HG03469 (cell line): Measurements from ENCODE around the gene ARMC5.
A peak's percentile ranks its signal among the peaks of the same experiment; 100 is the strongest.
"Not testable (repeated sequence)": the region's sequence is repeated elsewhere in the genome, so short reads cannot be mapped to it uniquely, and the experiment has no call there.

Source experiments
- ATAC-seq: cut with Tn5 transposase; IDR thresholded peaks from one replicate; pipeline ENCODE4 v1.9.1; 2021; ENCODE audit warnings: mild to moderate bottlenecking, moderate library complexity, moderate number of reproducible peaks; ENCODE audit not compliant: unreplicated experiment

The ARMC5 gene

DNA sequence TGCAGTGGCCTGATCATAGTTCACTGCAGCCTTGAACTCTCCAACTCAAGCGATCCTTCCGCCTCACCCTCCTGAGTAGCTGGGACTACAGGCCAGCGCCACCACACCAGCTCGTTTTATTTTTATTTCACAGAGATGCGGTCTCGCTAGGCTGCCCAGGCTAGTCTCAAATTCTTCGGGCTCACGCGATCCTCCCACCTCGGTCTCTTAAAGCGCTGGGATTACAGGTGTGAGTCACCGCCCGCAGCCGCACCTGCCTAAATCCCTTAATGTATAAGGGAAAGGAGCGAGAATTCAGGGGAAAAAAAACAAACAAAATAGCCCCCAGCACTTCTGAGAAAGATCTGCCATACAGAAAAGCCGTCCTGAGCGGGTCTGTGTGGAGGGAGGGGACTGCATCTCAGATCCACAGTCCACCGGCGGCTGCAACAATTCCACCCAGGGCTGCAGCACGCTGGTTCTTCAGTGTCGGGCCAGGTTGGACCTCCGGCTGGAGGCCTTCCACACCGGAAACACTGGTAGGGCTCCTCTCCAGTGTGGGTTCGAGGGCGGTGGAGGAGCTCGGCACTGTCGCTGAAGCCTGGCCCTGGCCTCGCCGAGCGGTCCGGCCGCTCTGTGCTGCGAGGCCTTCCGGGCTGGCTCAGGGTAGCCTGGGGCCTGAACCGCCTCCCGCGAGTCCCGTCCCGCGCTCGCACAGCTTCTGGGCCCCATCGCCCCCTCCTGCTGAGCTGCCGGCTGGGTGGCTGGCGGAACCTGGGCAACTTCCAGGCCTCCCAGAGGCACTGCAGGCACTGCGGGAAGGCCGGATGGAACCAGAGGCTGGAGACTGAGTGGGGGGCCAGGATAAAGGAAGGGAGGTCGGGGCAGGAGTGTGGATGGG is 23.7 kb upstream of the ARMC5 start:
- no peak for ATAC-seq

DNA sequence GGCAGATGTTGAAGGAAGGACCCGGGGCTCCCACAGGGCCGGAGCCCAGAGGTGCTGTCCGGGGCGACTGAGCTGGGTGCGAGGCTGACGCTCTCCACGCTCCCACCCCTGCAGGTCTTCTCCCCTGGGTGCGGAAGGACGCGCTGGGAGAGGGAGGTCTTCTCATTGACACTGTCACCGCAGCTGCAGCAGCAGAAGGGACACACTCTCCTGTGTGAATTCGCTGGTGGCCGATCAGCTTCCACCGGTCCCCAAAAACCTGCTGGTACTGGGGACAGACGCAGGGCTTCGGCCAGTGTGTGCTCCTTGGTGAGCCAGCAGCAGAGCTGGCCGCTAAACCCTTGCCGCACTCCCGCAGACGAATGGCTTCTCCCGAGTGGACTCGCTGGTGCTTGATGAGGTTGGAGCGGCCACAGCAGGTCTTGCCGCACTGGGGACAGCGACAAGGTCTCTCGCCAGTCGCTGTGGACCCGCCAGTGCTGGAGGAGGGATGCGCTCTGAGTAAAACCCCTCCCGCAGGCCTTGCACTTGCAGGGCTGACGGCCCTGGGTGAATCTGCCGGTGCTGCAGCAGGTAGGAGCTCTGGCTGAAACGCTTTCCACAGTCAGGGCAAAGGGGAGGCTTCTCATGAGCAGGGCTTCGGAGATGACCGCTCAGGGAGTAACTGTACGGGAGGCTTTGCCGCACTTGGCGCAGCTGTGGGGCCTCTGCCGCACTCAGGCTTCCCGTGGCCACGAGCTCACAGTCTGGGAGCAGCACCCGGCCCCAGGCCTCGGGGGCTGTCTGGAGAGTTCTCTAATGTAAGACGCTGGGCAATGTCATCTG is 22.9 kb upstream of the ARMC5 start:
- no peak for ATAC-seq

DNA sequence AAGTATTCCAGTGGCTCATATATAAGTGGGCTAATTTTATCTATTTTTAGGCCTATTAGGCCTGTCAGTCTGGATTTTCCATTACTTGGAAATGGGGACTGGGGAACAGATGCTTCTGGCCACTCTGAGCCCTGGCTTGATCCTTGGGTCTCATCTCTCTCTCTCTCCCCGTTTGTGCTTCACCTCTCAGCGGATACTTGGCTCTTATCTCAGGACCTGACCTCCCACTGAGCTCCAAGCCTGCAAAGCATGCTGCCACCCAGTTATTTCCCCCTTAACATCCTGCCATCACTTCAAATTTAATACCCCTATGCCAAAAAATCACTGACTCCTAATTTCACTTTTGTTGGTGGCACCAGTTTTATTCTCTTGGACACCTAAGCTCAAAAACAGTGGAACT is 20.9 kb upstream of the ARMC5 start:
- ATAC-seq = no peak

DNA sequence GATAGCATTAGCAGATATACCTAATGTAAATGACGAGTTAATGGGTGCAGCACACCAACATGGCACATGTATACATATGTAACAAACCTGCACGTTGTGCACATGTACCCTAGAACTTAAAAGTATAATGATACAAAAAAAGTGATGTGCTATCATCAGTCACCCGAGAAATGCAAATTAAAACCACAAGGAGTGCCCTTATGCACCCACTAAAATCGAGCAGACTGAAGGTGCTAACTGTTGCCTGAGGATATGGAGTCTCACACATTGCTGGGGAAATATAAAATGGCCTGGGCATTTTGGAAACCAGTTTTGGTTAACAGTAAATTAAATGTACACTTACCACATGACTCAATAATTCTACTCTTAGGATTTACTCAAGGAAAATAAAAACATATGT is 20.3 kb upstream of the ARMC5 start:
- ATAC-seq = not testable (repeated sequence)

DNA sequence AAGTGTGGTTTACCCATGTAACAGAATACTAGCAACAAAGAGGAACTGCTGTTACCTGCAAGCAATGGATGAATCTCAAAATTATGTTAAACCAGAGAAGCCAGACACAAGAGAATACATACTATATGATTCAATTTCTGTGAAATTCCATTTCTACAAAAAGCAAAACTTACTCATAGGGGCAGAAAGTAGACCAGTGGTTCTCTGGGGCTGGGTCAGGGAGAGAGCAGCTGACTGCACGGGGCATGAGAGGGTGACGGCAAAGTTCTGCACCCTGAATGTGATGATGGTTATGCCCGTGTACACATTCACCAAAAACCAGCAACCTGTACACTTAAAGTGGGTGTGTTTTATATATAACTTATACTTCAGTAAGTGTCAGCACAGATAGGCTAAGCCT is 19.8 kb upstream of the ARMC5 start:
- ATAC-seq = no peak

DNA sequence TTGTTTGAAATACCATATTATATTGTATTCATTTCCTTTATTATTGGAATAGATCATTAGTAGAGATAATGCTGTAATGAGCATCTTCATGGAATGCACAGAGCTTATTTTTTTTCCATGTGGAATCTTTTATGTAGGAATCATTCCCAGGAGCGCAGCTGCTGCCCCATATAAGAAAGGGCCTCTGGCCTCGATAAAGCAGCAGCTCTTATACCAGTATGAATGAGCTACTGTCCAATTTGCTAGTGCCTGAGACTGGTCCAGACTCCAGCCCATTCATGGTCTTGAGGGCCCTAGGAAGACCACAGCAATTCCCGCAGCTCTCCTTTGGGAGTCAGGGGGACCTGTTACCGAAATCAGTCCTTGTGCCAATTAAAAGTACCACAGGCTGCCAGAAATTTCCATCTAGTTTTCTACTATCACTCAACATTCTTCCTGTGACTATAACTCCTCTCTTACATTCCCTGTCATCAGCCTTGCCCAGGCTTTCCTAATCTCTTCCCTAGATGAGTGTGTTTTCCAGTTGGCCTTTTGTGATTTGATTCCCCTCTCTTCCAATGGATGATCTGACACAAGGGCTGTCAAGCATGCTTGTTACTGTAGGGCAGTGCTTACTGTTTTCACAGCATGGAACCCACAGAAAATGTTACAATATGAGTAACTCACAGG is 18.7 kb upstream of the ARMC5 start:
- no peak for ATAC-seq

DNA sequence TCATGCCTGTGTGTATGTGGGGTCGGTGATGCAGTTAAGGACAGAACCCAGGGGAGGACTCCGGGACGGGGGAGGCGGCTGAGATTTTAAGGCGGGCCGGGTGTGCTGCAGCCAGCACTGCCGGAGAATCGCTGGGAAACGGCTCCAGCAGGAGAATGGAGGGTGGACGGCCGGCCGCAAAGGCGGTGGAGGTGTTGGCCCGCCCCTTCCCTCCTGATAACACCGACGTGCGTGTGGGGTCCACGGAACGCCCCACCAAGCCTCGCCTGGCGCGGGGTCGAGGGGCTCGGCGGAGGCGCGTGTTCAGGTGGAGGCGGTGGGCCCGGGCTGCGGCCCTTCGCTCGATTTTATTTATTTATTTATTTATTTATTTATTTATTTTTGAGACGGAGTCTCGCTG is 17.3 kb upstream of the ARMC5 start:
- no peak for ATAC-seq

DNA sequence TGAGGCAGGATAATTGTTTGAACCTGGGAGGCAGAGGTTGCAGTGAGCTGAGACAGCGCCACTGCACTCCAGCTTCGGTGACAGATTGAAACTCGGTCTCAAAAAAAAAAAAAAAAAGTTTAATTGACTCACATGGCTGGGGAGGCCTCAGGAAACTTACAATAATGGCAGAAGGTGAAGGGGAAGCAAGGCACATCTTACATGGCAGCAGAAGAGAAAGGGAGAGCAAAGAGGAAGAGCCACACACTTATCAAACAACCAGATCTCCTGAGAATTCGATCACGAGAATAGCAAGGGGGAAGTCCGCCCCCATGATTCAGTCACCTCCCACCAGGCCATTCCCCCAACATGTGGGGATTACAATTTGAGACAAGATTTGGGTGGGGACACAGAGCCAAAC is 13.4 kb upstream of the ARMC5 start:
- not testable (repeated sequence) for ATAC-seq

DNA sequence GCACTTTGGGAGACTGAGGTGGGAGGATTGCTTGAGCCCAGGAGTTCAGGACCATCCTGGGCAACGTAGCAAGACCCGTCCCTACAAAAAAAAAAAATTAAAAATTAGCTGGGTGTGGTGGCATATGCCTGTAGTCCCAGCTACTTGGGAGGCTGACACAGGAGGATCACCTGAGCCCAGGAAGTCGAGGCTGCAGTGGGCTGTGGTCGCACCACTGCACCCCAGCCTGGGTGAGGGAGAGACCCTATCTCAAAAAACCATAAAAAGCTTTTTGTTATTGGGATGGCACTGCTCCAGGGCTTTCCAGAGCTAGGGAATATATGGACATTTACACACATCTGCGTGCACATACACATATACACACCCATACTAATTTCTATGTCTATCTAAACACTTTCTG is 8.1 kb upstream of the ARMC5 start:
- no peak for ATAC-seq

DNA sequence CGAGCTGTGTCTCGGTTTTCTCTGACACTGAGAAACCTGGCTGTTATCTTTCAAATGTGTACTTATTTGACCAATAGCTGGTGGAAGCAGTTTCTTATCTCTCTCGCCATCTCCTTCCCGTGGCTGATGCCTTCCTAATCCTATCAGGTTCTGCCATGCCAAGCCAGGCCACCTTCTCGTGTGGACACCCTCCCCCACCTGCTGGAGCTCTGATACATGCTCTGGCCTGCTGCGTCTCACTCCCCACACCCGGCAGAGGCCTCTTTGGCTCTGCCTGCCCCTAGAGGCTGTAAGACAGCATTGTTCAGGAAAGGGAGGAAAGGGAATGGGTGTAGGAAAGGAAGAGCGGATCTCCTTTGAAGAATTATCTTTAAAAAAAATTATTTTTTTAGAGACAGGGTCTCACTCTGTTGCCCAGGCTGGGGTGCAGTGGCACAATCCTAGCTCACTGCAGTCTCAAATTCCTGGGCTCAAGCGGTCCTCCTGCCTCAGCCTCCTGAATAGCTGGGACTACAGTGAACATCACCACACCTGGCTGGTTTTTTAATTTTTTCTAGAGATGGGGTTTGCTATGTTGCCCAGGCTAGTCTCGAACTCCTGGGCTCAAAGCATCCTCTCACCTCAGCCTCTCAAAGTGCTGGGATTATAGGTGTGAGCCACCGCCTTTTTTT is 7.5 kb upstream of the ARMC5 start:
- ATAC-seq = no peak

DNA sequence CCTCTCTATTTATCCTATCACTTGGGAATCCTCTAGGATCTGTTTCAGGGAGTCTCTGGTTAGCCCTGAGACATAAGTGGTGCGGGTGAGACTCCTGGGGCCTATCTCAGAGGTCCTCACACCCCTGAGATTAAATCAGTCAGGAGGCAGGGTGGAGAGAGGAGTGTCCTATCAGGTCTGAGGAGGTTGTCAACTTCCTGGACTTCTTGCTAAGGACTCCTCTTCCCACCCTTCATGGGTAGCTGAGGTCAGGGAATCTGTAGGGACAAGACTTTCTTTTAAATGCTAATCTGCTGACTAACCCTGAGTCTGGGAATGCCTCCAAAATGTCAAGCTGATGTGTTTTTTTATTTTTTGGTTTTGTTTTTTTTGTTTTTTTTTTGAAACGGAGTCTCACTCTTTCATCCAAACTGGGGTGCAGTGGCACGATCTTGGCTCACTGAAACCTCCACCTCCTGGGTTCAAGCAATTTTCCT is 6.6 kb upstream of the ARMC5 start:
- no peak for ATAC-seq

DNA sequence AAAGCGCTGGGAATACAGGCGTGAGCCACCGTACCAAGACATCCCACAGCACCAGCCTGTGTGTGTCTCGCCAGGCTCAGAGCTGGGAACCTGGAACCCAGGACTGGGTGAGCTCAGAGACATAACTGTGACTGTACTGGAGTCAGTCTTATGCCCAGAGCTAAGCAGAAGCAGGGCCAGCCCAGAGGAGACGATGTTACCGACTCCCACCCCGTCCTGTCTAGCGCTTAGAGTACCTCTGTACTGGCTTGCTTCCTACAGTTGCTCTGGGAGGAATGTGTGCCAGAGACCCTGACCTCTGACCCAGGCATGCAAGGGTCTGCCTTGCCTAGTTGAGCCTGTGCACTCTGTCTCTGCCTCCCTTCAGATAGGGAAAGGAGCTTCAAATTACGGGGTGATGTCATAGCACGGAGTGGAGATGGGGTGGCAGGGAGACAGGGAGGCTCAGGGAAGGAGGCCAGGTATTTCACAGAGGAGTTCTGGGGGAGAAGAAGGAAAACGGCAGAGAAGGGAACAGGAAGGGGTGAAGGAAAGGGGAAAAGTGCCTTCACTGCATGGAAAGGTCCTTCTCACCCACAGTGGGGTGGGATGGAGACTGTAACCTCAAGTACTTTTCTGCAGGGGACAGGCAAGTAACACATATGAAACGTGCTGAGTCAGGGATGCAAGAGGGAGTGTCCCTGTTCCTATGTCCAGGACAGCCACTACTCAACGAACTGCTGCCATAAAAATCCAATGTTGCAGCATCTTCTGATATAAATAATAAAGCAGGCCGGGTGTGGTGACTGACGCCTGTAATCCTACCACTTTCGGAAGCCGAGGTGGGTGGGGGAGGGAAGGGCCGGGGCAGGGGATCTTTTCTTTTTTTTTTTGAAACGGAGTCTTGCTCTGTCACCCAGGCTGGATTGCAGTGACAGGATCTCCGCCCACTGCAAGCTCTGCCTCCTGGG is 5.8 kb upstream of the ARMC5 start:
- ATAC-seq = no peak

DNA sequence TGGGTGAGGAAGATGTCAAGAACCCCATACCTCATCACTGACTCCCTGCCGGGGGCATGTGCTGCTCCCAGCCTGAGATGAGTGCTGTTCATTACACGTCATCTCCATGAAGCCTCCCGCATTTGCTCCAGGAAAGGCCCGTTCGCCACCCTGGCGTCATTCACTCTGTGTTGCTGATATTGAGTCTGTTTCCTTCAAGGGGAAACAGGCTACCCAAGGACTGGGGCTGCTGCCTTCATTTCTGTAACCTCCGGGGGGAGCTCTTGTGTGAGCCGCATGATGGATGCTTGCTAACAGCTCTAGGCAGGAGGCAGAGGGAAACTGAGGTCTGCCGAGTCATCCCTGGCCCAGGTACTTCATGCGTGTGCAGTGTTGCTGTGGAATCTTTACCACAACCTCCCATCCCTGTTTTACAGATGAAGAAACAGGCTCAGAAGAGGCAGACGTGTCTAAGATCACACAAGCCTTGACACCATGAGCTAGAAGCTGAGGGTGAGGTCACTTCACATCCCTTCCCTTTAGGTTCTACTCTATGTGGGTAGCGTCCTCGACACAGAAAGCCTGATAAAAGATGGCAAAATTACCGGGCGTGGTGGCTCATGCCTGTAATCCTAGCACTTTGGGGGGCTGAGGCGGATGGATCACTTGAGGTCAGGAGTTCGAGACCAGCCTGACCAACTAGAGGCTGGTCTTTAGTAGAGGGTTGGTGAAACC is 3.5 kb upstream of the ARMC5 start:
- ATAC-seq = no peak

DNA sequence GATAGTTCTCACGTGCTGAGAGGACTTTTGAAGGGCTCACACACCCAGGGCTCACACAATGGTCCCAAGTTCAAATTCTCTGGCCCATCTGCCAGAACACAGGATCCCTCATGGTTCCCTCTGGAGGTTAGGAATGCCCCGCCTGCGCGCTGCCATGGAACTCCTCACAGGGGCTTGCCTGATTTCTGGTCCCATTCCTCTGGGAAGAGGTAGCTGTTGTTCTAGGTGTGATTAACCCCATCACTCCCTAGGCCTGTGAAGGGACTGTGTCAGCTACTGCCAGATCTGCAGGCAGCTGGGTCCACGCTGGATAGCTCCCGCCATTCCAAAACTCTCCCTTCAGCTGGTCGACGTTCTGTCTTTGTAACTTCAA is 2.3 kb upstream of the ARMC5 start:
- no peak for ATAC-seq

DNA sequence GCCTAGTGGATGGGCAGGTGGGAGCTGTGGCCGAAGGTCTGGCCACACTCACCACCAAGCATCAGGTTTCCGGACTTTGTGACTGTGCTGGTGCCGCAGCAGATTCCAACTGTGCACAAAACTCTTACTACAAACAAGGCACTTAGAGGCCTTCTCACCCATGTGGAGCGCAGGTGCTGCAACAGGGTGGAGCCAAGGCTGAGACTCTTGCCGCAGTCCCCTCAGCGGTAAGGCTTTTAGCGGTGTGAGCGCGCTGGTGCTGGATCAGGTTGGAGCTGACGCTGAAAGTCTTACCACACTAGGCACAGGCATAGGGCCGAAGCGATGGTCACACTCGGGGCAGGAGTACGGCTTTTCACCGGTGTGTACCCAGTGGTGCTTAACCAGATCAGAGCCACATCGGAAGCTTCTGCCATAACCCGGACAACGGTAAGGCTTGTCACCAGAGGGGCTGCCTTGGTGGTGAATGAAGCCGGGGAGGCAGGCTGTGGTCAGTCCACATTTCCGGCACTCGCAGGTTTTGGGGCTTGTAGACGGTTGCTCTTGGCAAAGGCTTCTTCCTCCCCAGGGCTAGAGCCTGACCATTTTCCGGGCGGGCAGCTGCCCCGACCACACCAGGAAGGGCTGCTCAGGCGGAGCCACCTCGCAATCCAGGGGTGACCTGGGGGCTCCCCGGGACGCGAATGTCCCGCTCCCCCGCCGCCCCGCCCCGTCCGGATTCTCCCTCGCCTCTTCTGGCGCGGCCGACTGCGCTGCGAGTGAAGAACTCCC is 1.0 kb upstream of the ARMC5 start:
- no peak for ATAC-seq

DNA sequence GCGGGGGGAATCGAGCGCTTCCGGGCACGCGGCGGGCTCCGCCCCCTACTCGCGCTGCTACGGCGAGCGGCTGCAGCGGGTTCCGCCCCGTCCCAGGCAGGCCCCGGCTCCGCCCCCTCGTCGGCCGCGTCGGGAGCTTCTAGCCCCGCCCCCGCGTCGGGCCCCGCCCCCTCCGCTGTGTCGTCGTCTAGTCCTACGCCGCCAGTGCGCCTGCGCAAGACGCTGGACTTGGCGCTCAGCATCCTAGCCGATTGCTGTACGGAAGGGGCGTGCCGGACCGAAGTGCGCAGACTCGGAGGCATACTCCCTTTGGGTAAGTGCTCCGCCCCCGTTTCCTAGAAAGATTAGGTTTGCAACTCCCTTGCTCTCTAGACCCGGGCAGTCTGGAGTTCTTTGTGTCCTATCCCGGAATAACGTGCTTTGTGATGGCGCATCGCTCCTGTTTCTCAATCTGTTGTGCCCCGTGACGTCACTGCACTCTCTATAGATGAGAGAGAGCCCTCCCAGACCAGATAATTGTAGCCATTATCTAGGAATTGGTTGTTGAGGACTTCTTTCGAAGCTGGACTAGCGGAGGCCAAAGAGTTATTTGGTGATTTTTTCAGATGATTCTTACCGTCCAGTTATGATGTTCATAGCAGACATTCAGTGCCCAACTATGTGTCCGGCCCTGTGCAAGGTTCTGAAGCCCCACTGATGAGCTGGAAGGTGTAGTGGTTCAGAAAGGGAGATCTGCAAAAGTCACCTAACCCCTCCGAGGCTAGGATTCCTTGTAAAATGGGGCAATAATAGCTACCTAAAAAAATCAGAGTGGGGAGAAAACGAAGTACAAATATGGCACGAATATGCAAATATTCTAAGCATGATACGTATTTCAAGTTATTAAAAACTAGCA is 633 bp downstream of the ARMC5 start:
- peak; percentile 52 for ATAC-seq

DNA sequence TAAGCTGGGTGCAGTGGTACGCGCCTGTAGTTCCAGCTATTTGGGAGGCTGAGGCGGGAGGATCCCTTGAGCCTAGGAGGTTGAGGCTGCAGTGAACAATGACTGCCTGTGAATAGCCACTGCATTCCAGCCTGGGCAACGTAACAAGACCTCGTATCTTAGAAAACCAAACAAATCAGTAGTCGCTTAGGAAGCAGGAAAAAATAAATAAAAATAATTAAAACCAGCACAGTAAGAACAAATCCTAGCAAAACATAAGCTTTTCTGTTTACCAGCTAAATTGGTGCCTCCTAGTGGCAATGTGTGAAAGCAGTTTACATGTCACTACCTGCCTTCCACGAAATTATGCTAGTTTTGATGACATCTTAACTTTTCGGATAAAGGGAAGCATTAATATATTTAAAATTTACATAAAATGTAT is 1.3 kb downstream of the ARMC5 start:
- no peak for ATAC-seq
